Measurements from ENCODE around the gene INO80.

INO80 gene

GRCh38 chr15:41043276-41043951, 72.7 kb downstream of the INO80 start:
- no peak for DNase-seq

- DNase-seq: no peak
Measured at GRCh38 chr15:41042851-41043250, 73.2 kb downstream of the INO80 start.

GRCh38 chr15:41039121-41039520, 77.0 kb downstream of the INO80 start:
- DNase-seq: no peak

- no peak for DNase-seq
Measured at GRCh38 chr15:41032079-41032328, 84.1 kb downstream of the INO80 start.

GRCh38 chr15:41031232-41032078, 84.6 kb downstream of the INO80 start:
- DNase-seq: no peak

GRCh38 chr15:41028853-41029252, 87.2 kb downstream of the INO80 start:
- DNase-seq: no peak

- DNase-seq: no peak
Measured at GRCh38 chr15:41025393-41025792, 90.7 kb downstream of the INO80 start.

GRCh38 chr15:41024885-41025284, 91.2 kb downstream of the INO80 start:
- DNase-seq: no peak

GRCh38 chr15:41024131-41024530, 91.9 kb downstream of the INO80 start:
- no peak for DNase-seq

- peak; percentile 28 for DNase-seq
Measured at GRCh38 chr15:41022487-41023090, 93.5 kb downstream of the INO80 start.

GRCh38 chr15:41020829-41021228, 95.3 kb downstream of the INO80 start:
- no peak for DNase-seq

GRCh38 chr15:41020311-41020710, 95.8 kb downstream of the INO80 start:
- DNase-seq: no peak

GRCh38 chr15:41019174-41019573, 96.9 kb downstream of the INO80 start:
- DNase-seq: no peak

GRCh38 chr15:41018534-41018933, 97.5 kb downstream of the INO80 start:
- no peak for DNase-seq

- DNase-seq: no peak
Measured at GRCh38 chr15:41017066-41017735, 98.9 kb downstream of the INO80 start.

- DNase-seq: no peak
Measured at GRCh38 chr15:41013691-41014414, 102.2 kb downstream of the INO80 start.

GRCh38 chr15:41011055-41011815, 104.8 kb downstream of the INO80 start:
- DNase-seq: no peak

- no peak for DNase-seq
Measured at GRCh38 chr15:41010345-41010744, 105.7 kb downstream of the INO80 start.

GRCh38 chr15:41006479-41006878, 109.6 kb downstream of the INO80 start:
- DNase-seq: no peak

GRCh38 chr15:41004490-41004889, 111.6 kb downstream of the INO80 start:
- DNase-seq: no peak

- no peak for DNase-seq
Measured at GRCh38 chr15:41001524-41002214, 114.4 kb downstream of the INO80 start.

GRCh38 chr15:40999190-40999589, 116.9 kb downstream of the INO80 start:
- no peak for DNase-seq

Measured in RPMI8226 (cell line).